NOMO-1 treated with DMSO at 0.1 percent for 48 hours (cell line): ENCODE measurements around the gene ZNF266.

Source experiments
- DNase-seq: peaks from one replicate; lab custom pipeline; 2025; ENCODE audit not compliant: unreplicated experiment; lab: John Stamatoyannopoulos, UW

Gene ZNF266

DNA sequence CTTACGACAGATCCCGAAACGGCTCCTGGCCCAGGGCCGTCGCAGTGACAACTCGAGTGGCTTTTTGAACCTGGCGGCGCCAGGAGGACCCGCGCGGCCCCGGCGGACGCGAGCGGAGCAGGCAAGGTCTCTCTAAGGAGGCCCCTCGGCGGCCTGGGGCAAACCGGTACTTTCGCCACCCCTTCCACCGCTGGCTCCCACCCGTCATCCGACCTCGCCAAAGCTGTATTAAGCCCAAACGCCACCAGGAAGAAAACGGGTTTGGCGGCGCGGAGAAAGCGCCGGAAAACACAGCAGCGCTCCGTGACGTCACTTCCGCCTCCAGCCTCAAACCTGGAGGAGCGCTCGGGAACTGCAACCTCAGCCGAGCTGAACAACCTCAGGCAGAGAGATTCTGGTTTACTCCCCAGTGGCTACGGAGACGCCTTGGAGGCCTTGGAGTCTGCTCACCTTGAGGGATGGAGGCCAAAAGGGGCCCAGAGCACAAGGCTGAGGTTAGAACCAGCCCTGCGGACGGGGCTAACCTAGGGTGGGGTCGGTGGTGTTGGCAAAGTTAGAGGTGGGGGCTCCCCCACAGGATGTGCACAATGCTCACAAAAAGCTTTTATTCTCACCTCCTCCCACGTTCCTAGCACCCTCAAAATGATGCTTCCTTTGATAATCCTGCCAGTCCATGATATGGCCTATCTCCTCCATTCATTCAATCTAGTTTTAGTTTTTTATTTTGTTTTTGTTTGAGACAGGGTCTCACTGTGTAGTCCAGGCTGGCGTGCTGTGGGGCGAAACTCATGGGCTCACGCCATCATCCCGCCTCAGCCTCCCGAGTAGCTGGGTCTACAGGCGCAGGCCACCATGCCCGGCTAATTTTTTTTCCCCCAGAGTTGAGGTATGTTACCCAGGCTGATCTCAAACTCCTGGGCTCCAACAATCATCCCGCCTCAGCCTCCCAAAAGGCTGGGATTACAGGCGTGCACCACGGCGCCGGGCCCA lies at the start of gene ZNF266:
TSS of gene ZNF266 (minus strand) at position 295 of the 990 bp plus-strand sequence. CDS start 15,484 bp downstream, outside the sequence.
- DNase-seq, result peak; percentile 91

- DNase-seq, result no peak
These were observed 49.8 kb upstream of the ZNF266 start for GRCh38 chr19:9485140-9485539.

- DNase-seq, result no peak
These were observed 39.6 kb upstream of the ZNF266 start for GRCh38 chr19:9474975-9475374.

- DNase-seq, result no peak
These were observed 31.8 kb upstream of the ZNF266 start for GRCh38 chr19:9467161-9467560.

- no peak for DNase-seq
These were observed 26.6 kb upstream of the ZNF266 start for GRCh38 chr19:9461938-9462337.

DNA sequence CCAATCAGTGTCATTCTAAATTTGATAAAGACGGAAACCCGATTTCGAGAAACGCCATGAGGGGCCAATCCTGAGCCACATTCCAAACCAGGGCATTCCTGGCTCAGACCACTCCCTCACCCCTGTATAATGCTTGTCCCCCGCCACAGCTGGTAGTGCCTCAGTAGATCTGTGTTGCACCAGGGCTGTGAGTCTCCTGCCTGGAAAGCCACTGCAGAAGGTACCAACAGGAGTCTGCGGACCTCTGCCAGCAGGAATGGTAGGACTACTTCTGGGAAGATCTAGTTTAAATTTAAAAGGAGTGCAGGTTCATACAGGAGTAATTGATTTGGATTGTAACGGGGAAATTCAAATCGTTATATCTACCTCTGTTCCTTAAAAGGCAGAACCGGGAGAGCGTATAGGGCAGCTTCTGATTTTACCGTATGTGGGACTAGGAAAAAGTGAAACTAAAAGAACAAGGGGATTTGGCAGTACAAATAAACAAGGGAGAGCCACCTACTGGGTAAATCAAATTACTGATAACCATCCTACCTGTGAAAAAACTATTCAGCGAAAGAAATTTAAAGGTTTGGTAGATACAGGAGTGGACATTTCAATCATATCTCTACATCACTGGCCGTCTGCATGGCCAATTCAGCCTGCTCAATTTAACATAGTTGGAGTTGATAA lies 20.8 kb upstream of the ZNF266 start:
- no peak for DNase-seq

GRCh38 chr19:9453953-9454352 lies 18.6 kb upstream of the ZNF266 start:
- no peak for DNase-seq

- no peak for DNase-seq
These were observed 9.7 kb upstream of the ZNF266 start for GRCh38 chr19:9445037-9445436.

GRCh38 chr19:9436358-9436757 lies 985 bp upstream of the ZNF266 start:
- DNase-seq, result no peak

DNA sequence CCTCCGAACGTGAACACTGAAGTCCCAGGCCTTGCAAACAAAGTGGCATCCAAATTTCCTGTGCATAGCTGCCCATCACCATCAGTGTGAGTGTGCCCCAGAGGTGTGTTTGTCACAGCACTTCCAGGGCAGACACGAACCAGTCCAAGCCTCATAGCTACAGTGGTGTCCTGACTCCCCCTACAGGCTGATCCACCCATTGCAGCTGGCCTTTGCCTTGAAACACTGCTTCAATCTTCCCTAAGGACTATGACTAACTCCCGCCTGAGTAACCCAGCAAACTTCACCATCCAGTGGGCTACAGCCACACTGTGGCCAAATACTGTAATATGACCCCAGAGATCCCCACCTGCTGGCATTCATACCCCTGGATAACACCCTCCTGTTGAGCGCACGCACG lies 3.9 kb downstream of the ZNF266 start:
- DNase-seq, result no peak

- no peak for DNase-seq
These were observed 4.9 kb downstream of the ZNF266 start for GRCh38 chr19:9430444-9430843.

- no peak for DNase-seq
These were observed 7.4 kb downstream of the ZNF266 start for GRCh38 chr19:9427941-9428340.

- DNase-seq, result no peak
These were observed 22.0 kb downstream of the ZNF266 start for GRCh38 chr19:9413240-9413954.

DNA sequence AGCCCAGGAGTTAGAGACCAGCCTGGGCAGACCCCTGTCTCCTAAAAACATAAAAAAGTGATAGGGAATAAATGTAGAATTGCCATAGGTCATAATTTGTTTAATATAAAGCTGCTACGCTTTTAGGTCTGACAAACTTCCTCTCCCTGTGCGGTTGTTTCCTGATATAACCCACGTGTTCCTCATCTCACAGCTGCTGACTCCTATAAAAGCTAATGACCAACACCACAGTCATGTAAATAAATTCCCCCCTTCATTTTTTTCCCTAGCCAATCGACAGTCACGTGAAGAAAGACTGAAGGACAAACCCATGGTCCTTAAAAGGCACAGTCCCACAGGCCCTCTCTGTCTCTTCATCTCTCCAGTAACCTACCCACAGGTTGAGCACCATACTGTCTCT lies 27.5 kb downstream of the ZNF266 start:
- DNase-seq, result no peak

DNA sequence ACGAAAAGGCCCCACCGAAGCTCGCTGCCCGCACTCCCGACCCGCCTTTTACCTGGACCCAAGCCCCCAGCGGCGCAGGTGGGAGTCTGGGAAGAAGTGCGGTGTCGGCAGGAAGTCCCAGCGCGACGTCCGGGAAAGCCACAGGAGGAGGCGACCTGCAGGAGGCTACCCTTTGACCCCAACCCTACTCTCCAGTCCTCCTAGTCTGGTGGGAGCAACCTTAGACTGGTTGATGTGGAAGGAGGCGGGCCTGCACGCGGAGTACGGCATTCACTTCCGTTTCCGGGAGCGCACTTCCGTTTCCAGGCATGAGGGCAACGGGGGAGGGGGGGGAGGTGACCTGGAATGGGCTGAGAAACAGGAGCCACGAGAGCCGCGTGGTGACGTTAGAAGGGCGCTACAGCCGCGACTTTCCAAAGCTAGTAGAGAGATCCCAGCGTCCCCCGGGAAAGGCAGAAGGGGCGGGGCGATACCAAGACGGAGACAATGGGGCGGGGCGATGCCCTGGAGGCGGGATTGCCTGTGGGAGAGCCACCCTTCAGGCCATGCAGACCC lies 28.5 kb downstream of the ZNF266 start:
- DNase-seq, result no peak

GRCh38 chr19:9381361-9381785 lies 54.0 kb downstream of the ZNF266 start:
- no peak for DNase-seq

GRCh38 chr19:9370738-9371619 lies 64.4 kb downstream of the ZNF266 start:
- no peak for DNase-seq

DNA sequence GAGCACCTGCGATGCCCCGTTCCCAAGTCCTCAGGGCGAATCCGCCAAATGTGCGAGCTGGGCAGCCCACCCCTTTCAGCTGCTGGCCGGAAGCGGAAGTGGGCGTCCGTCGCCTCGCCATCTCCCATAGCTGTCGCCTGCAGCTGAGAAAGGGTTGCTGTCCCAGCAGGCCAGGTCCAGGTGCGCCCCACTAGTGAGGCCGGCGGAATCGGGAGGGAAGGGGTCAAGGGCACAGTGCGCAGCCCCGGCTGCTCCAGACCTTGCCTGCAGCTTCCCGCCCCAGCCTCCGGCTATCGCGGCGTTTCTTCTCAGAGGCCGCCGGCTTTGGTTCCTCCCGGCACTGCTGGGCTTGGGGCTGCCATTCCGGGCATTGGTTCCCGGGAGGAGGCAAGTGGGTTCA lies 72.5 kb downstream of the ZNF266 start, which contains the start of gene ZNF177:
TSS of gene ZNF177 (plus strand) at position 109 of the 400 bp plus-strand sequence. CDS start 15,299 bp downstream, outside the sequence.
- DNase-seq, result no peak
